Breast epithelium (tissue), 4 donors: ENCODE data around the gene SLC39A11. TPM values are rescaled to one million over a fixed set of nuclear protein-coding genes. Genes with fewer than 3 reads are reported as not detected.

ENCODE experiments used
- DNase-seq, 2 donors: peaks; one replicate each; pipeline ENCODE4 v3.0.0-alpha.2; 2019; ENCODE audit warnings: low spot score in 2 of 2
- H3K27ac ChIP-seq, 2 donors: fragments of 200-600 bp; sonication (generic) in 1 of 2; one replicate each; pipeline ENCODE4 v1.5.1; 2016 to 2019; ENCODE audit warnings: mild to moderate bottlenecking in 1 of 2
- H3K27me3 ChIP-seq, 2 donors: fragments of 200-600 bp; sonication (generic) in 1 of 2; one replicate each; pipeline versions ENCODE4 v1.5.1 to v1.6.0; 2017 to 2019; ENCODE audit warnings: control low read depth in 1 of 2, mild to moderate bottlenecking in 1 of 2
- H3K36me3 ChIP-seq: fragments of 200-600 bp; one replicate; pipeline ENCODE4 v1.5.1; 2019
- H3K4me1 ChIP-seq, 2 donors: fragments of 200-600 bp; sonication (generic); one replicate each; pipeline ENCODE4 v1.5.1; 2016 to 2019; ENCODE audit warnings: control low read depth in 1 of 2
- H3K4me3 ChIP-seq, 3 donors: fragments of 200-600 bp; sonication (generic); 1 replicate in 2 of 3; 2 replicates in 1 of 3; pipeline ENCODE4 v1.5.1; 2016 to 2019; ENCODE audit warnings: mild to moderate bottlenecking in 3 of 3, moderate library complexity in 2 of 3
- H3K9me3 ChIP-seq, 2 donors: fragments of 200-600 bp; sonication (generic) in 1 of 2; one replicate each; pipeline ENCODE4 v1.5.1; 2016 to 2019; ENCODE audit warnings: control low read depth in 1 of 2
- CTCF ChIP-seq, 3 donors: fragments of 450-650 bp; IDR thresholded peaks; one replicate each; pipeline ENCODE4 v1.5.1; 2016 to 2017; ENCODE audit warnings: antibody characterized with exemption in 3 of 3, mild to moderate bottlenecking in 3 of 3, moderate library complexity in 3 of 3
- POLR2A ChIP-seq: fragments of 450-650 bp; IDR thresholded peaks from one replicate; pipeline ENCODE4 v1.6.1; 2016; ENCODE audit warnings: antibody characterized with exemption, mild to moderate bottlenecking, moderate library complexity
- POLR2AphosphoS5 ChIP-seq, 3 donors: sonication (generic); formaldehyde crosslinking; IDR thresholded peaks; one replicate each; pipeline ENCODE4 v1.6.1; 2017; ENCODE audit warnings: antibody characterized with exemption in 3 of 3
- intact Hi-C: fragments of 100-400 bp; cut with DNase I; formaldehyde crosslinking; loops from one replicate; pipeline ENCODE4 v1.15.1; 2023; ENCODE audit warnings: low total_unique reads
- total RNA-seq, 3 donors: library from RNA; depleted of rRNA; stranded (reverse); fragments of >200 nt; gene quantifications; one replicate each; pipeline ENCODE4 v1.1.0, GENCODE V29; 2016

The SLC39A11 gene
- total RNA-seq, 3 donors from 2014 or later: 31.8 to 54.6 (median 47.0) TPM

GRCh38 chr17:73074566-73074965 is 17.9 kb downstream of the SLC39A11 start:
- no peak for DNase-seq
- TF ChIP-seq CTCF (IDR thresholded peaks at IDR 0.05): no peak
- TF ChIP-seq POLR2A: no peak
- no peak for TF ChIP-seq POLR2AphosphoS5 (IDR thresholded peaks at IDR 0.05)
- Histone ChIP-seq H3K36me3 (no peaks in the 10 kb centered on the region), H3K27ac (no peak overlapping the region), H3K4me1 (peaks cover 0 to 6% of the 10 kb centered on the region in 2 donors), H3K4me3 (no peak overlapping the region), H3K27me3 (no peaks in the 10 kb centered on the region), H3K9me3 (no peaks in the 10 kb centered on the region)
- intact Hi-C loops: no loop called here

GRCh38 chr17:73072219-73072962 is 20.1 kb downstream of the SLC39A11 start:
- intact Hi-C loops: no loop called here
- TF ChIP-seq CTCF (IDR thresholded peaks at IDR 0.05) (no peak), POLR2AphosphoS5 (IDR thresholded peaks at IDR 0.05) (no peak), POLR2A (no peak)
- Histone ChIP-seq H3K27me3 (no peaks in the 10 kb centered on the region), H3K4me3 (no peak overlapping the region), H3K27ac (no peak overlapping the region), H3K36me3 (no peaks in the 10 kb centered on the region), H3K4me1 (peaks cover 0 to 22% of the 10 kb centered on the region in 2 donors), H3K9me3 (no peaks in the 10 kb centered on the region)
- peak in 1 of 2 donors; percentile 14 for DNase-seq

- peaks cover 0 to 22% of the 10 kb centered on the region in 2 donors for H3K4me1 ChIP-seq
These were observed 21.2 kb downstream of the SLC39A11 start for GRCh38 chr17:73071066-73071999.

GRCh38 chr17:73069841-73070240 is 22.6 kb downstream of the SLC39A11 start:
- H3K27me3 ChIP-seq: no peaks in the 10 kb centered on the region

More at GRCh38 chr17:73071066-73071999, 21.2 kb downstream of the SLC39A11 start:
- DNase-seq: no peak
- Histone ChIP-seq H3K27ac (no peak overlapping the region), H3K27me3 (no peaks in the 10 kb centered on the region), H3K36me3 (no peaks in the 10 kb centered on the region), H3K9me3 (no peaks in the 10 kb centered on the region), H3K4me3 (no peak overlapping the region)
- intact Hi-C loops: no loop called here
- TF ChIP-seq POLR2AphosphoS5 (IDR thresholded peaks at IDR 0.05): no peak
- no peak for TF ChIP-seq CTCF (IDR thresholded peaks at IDR 0.05)
- TF ChIP-seq POLR2A: no peak

More at GRCh38 chr17:73069841-73070240, 22.6 kb downstream of the SLC39A11 start:
- no peaks in the 10 kb centered on the region for H3K9me3 ChIP-seq
- H3K4me1 ChIP-seq: peaks cover 0 to 22% of the 10 kb centered on the region in 2 donors
- H3K4me3 ChIP-seq: no peak overlapping the region
- intact Hi-C loops: no loop called here
- H3K36me3 ChIP-seq: no peaks in the 10 kb centered on the region
- DNase-seq: no peak
- TF ChIP-seq CTCF (IDR thresholded peaks at IDR 0.05) (no peak), POLR2AphosphoS5 (IDR thresholded peaks at IDR 0.05) (no peak), POLR2A (no peak)
- peak overlapping the region in 1 of 2 donors; percentile 11 for H3K27ac ChIP-seq
